ENCODE data around the gene SLIT3.

The SLIT3 gene

GRCh38 chr5:169260896-169261569, 39.9 kb downstream of the SLIT3 start:
- DNase-seq, result no peak

- no peak for DNase-seq
Measured at GRCh38 chr5:169258372-169259000, 42.5 kb downstream of the SLIT3 start.

DNA sequence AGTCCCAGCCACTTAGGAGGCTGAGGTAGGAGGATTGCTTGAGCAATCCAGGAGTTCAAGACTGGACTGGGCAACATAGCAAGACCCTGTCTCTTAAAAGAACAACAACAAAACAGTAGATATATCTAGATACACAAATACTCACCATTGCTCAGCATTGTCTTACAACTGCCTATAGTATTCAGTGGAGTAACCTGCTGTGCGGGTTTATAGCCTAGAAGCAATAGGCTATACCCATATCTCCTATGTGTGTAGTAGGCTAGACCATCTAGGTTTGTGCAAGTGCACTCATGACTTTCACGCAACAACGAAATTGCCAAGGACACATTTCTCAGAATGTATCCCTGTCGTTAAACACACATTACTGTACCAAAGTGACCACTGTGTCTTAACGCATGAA, 44.7 kb downstream of the SLIT3 start:
- DNase-seq, result no peak

GRCh38 chr5:169253071-169253470, 47.9 kb downstream of the SLIT3 start:
- no peak for DNase-seq

DNA sequence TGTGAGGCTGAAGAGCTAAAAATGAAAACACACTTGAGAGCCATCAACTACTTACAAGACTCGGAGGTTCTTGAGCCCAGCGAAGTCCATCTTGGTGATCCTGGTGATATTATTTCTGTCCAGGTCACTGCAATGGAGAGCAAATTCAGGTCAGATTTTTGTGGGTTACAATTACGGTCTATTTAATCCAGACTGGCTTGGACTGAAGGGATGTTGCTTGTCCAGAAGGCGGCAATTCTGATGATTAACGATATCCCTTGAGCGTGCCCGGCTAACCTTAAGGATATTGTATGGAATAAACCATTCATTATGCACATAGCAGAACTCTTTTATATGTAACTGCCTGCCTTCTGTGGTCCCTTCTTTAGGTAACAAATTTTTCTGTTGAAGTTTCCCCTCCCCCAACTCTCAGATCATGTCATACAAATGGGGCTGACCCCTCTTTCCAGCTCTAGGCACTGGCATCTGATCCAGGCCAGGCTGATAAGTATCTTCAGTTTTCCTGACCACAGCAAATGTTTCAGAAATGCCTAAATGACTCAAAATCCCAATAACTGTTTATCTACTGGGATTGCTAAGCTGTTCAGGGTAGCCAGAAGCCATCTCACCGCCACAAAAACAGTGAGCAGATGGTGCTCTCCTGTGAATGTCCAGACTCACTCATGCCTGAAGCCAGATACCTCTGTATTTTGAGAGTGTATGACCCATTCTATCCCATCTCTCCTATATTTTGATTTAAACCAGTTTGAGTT, 49.4 kb downstream of the SLIT3 start:
- no peak for DNase-seq

DNA sequence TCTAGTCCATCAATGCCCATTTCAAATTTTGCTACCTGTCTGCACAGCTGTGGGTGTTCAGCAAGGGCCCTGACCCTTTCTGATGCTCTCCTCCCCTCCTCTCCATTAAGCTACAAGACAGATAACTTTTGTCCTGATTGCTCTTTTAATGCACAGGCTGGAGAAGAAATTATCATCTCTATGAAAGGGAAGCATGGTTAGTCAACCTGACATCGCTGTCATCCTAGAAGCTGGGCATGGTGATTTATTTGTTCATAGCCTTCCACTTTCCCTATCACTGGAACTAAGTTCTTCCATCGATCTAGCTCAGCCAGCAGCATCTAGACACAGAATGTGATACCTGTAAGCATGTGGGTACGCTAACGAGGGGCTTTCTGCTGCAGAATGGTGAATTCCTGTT, 50.1 kb downstream of the SLIT3 start:
- DNase-seq, result no peak

- DNase-seq, result no peak
Measured at GRCh38 chr5:169248996-169249395, 51.9 kb downstream of the SLIT3 start.

DNA sequence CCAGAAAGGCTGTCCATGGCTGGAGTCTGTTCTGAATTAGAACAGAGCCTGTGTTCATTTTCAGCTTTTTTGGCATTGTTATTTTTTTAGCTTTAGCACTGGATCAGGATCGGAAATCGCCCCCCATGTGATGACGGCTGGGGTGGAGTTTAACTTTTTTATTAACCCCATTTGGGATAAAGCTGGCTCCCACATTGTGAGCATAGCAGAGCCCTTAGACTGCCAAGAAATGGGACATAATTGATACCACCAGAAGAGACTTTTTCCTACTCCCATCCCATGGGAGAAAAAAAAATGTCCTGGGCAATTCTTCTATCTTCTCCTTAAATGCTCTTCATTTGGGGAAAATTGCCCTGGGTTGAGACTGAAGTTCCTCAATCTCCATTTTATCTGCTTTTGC, 52.4 kb downstream of the SLIT3 start:
- no peak for DNase-seq

DNA sequence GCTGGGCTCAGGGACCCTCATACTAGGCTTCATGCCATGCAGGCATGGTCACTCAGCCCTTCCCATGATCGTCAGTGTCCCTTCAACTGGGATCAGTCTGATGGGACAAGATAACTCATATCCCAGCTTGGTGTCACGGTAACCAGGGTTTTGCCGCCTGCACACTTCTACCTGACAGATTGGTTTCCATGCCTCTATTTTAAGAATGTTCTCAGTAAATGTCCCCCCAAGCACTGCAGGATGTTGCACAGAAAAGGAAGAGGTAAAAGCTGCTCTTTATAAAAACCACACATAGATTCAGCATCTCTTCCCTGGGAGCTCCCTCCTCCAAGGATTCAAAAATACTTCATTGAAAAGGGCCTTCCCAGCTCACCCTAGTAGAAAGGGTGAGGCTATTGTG, 56.1 kb downstream of the SLIT3 start:
- DNase-seq, result no peak

- DNase-seq, result no peak
Measured at GRCh38 chr5:169243651-169244422, 57.1 kb downstream of the SLIT3 start.

DNA sequence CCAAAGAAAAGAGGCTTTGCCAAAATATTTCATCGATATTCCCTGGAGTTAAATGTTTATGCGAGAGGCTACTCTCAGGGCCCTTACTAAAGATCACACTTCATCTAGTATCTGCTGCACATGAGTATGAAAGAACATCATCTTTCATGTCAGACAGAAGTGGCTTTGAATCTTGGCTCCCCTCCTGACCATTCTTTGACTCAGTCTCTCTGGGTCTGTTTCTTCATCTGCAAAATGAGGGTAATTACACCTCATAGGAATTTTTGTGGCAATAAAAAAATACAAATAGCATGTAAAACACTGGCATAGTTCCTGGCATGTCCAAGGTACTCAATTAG, 58.1 kb downstream of the SLIT3 start:
- no peak for DNase-seq

DNA sequence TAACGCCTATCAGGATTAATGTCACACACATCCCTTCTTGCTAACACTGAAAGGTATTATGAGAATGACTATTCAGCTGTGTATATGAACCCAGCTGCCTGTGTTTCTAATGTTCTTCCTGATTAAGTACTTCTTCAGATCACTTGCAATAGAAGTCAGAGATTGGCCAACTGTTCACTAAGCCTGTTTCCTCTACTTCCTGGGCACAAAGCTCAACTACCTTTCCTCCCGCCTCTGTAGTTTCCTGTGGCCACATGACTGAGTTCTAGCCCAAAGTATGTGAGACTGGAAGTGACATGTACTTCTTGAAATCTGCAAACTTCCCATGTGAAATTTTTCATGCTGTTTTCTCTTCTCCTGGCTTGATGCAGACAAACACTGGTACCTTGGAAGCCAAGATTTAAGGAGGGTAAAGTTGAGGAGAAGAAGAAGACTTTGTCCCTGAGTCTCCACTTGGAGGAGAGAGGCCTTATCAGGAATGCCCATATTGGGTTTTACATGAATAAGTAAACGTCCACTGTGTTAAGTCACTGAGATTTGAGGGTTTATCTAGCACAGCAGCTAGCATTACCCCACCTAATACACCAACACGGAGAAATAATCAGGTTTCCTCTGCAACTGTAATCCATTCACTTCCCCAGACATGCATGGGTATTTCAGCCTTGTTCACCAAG, 58.6 kb downstream of the SLIT3 start:
- DNase-seq, result no peak

DNA sequence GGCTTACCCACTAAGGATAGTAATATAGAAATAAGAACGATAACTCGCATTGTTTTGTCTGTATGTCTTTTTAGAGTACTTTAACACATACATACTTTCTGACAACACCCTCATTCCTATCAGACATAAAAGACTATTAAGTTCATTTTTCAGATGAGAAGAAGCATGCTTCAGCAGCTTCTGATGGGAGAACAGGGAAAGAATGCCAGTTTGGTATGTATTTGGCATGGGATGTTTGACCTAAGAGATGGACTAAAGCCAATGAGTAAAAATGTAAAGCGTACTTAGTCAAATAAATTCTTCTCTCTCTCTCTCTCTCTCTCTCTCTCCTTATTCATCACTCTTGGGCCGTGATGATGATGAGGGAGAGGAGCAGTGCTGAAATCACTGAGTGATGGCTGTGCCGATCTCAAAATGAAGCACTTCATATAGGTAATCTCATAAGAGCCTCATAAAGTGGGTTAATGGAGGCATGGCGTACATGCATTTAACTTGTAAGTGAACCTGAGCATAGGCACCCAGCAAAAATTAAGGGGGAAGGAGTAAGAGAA, 71.5 kb downstream of the SLIT3 start:
- no peak for DNase-seq

DNA sequence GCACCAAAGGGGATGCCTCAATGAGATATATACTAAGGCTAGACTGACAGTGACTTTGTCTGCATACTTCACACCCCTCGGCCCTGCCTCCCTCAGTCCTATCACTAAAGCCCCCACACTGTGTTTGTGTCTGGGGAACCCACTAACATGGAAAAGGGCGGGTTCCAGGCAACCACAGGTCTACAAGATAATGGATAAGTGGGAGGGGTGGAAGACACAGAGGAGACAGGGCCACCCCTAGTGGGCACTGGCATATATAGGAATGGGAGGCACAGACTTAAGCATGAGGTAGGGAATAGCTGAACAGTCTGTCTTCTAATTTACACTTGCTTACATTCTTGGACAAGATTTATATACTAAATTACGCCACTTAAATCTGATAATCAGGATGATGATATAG, 74.0 kb downstream of the SLIT3 start:
- no peak for DNase-seq

DNA sequence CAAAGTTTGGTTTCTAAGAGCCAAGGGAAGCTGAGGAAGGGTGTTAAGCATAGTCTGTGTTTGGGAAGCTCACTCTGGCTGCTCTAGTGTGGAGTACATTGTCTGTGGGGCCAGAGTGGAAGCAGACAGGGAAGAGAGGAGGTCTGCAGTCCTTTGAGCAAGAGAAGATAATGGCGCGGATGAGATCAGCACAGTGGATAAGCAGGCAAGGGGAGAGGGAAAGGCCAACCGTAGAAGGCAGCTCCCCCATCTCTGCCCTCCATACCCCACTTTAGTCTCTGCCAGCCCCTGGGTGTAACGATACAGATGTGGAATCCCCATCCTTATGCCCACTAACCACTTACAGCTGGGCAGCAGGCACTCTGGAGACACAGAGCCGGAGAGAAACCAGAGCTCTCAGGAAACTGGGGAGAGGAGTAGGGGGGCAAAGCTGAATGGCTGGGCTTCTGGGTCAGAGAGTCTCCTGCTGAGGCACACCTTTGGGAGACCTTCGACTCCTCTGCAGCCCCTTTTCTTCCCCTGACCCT, 75.0 kb downstream of the SLIT3 start:
- DNase-seq, result no peak

GRCh38 chr5:169223595-169223953, 77.4 kb downstream of the SLIT3 start:
- no peak for DNase-seq

GRCh38 chr5:169222934-169223594, 77.9 kb downstream of the SLIT3 start:
- DNase-seq, result no peak

DNA sequence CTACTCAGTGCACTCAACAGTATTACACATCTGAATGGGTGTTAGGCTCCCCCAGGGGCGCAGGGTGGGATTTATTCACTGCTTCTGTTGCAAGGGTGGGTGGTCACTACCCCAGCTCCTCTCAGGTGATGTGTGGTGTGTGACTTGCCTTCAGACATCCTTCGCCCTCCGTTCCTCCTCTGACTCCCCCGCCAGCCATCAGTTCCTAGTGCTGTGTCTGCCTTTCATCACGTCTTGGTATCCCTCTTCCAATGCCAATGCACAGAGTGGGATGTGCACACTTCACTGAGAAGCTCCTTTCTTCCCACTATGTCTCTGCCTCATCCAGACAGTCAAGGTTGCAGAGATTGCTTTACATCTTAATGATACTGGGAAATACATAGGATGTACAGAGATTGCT, 79.4 kb downstream of the SLIT3 start:
- no peak for DNase-seq

GRCh38 chr5:169219961-169220360, 81.0 kb downstream of the SLIT3 start:
- DNase-seq, result no peak

DNA sequence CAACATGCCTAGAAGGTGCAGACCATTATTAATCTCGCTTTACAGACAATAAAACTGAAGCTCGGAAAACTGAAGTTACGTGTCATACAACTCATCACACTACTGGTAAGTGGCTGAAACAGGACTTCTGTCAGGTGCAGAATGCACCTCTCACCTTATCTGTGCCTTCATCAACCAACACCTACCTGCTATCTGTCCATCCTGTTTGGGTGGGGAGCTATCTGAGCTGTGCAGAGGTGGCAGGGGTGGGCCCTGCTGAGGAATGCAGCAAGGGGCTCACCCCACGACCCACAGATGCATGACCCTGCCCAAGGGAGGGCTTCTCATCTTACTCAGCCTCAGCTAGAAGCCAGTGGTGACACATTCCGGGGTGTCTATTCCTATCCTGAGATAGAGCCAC, 81.6 kb downstream of the SLIT3 start:
- no peak for DNase-seq

DNA sequence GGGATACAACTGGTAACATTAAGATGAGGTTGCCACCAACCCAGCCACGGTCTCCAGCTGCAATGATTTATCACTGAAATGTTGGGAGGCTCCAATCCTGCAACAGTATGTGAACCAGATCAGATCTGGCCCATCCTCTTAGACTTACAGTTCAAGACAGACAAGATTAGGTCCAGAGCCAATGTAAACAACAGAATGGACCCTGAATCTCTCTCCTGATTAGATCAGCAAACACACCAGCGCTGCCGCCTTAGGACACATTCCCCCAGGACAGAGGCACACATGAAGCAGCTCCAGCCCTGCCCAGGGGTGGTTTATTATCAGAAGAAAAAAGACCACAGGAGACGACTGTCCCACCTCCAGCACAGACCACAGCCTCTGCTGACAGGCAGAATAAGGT, 82.1 kb downstream of the SLIT3 start:
- DNase-seq, result no peak

DNA sequence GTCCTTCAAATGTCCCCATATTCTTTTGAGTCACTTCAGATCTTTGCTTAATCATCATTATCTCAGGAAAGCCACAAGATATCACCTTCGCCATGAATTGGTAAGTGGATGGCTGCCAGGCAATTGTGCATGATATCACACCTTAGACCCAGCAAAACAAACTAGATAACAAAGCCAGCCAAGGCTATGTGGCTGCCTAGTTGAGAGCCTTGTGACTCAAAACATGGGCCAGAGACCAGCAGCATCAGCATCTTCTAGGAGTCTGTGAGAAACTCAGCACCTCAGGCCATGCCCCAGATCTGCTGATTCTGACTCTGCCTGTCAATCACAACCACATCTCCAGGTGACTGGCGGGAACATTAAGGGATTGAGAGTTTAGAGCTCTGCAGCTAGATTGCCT, 82.8 kb downstream of the SLIT3 start:
- DNase-seq, result no peak
